NB4 (cell line): ENCODE data around the gene DRC3.

Source experiments
- DNase-seq: peaks from one replicate; pipeline ENCODE4 v3.0.0; 2010; ENCODE audit warnings: low read depth
- H3K4me3 ChIP-seq: one replicate; pipeline ENCODE4 v1.5.1; 2011; ENCODE audit warnings: mild to moderate bottlenecking, low read depth, low read length, moderate library complexity
- CTCF ChIP-seq: IDR thresholded peaks from one replicate; pipeline ENCODE4 v1.5.1; 2012; ENCODE audit warnings: low read depth, low read length
- MYC ChIP-seq: IDR thresholded peaks from 2 replicates; pipeline ENCODE4 v1.6.1; 2011; ENCODE audit warnings: low read depth, low read length
- POLR2A ChIP-seq: IDR thresholded peaks from 2 replicates; pipeline ENCODE4 v1.6.1; 2011; ENCODE audit warnings: mild to moderate bottlenecking; ENCODE audit not compliant: insufficient read length; ENCODE audit errors: extremely low read depth
- TF ChIP-seq, protein P1 (sequence below): IDR thresholded peaks from 2 replicates; pipeline ENCODE4 v1.6.1; 2011; ENCODE audit warnings: low read depth, low read length

DRC3 gene

DNA sequence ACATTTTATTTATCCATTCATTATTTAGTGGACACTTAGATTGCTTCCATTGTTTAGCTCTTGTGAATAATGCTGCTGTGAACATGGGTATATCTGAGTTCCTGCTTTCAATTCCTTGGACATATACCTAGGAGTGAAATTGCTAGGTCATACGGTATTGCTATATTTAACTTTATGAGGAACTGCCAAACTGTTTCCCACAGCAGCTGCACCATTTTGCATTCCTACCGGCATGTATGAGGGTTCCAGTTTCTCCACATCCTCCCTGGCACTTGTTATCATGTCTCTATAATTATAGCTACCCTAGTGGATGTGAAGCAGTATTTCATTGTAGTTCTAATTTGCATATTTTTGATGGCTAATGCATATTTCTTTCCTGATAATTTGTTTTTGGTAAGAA lies 91.4 kb downstream of the DRC3 start:
- DNase-seq: peak; percentile 53
- TF ChIP-seq CTCF (no peak), MYC (no peak), POLR2A (no peak)
- TF ChIP-seq, protein P1, sequence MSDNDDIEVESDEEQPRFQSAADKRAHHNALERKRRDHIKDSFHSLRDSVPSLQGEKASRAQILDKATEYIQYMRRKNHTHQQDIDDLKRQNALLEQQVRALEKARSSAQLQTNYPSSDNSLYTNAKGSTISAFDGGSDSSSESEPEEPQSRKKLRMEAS: no peak
- H3K4me3 ChIP-seq: no peak overlapping the region

- DNase-seq: no peak
- H3K4me3 ChIP-seq: no peak overlapping the region
- TF ChIP-seq CTCF: no peak
- TF ChIP-seq, protein P1: no peak
- no peak for TF ChIP-seq POLR2A
- no peak for TF ChIP-seq MYC
Measured at GRCh38 chr17:18065546-18065945, 92.9 kb downstream of the DRC3 start.
